Mucosa of descending colon (tissue), 3 donors: ENCODE measurements around the gene YIPF2. TPM values are rescaled to one million over a fixed set of nuclear protein-coding genes. Genes with fewer than 3 reads are reported as not detected.
"Not testable (repeated sequence)": the region's sequence is repeated elsewhere in the genome, so short reads cannot be mapped to it uniquely, and the experiment has no call there.

Experiments
- ATAC-seq: fragments of 200-7000 bp; cut with Tn5 transposase; one replicate; pipeline ENCODE4 v1.9.1; 2020; ENCODE audit warnings: mild to moderate bottlenecking, moderate library complexity
- DNase-seq, 3 donors: peaks; one replicate each; pipeline ENCODE4 v3.0.0-alpha.2; 2020
- H3K36me3 ChIP-seq: fragments of 200-600 bp; one replicate; pipeline ENCODE4 v1.8.0; 2021; ENCODE audit warnings: low read depth, mild to moderate bottlenecking
- H3K4me1 ChIP-seq: fragments of 200-600 bp; one replicate; pipeline ENCODE4 v1.8.0; 2021; ENCODE audit warnings: low read depth, mild to moderate bottlenecking
- H3K4me3 ChIP-seq: fragments of 200-600 bp; one replicate; pipeline ENCODE4 v1.8.0; 2021; ENCODE audit warnings: mild to moderate bottlenecking
- H3K9me3 ChIP-seq: fragments of 200-600 bp; one replicate; pipeline ENCODE4 v1.8.0; 2021; ENCODE audit warnings: mild to moderate bottlenecking
- CTCF ChIP-seq: fragments of 200-600 bp; IDR thresholded peaks from one replicate; pipeline ENCODE4 v1.8.0; 2022; ENCODE audit warnings: antibody characterized with exemption, mild to moderate bottlenecking
- intact Hi-C, 2 donors: fragments of 100-400 bp; cut with DNase I in 1 of 2; cut with micrococcal nuclease in 1 of 2; formaldehyde crosslinking; loops; one replicate each; pipeline versions ENCODE4 v1.11.0 to v1.11.1; 2022; cut with DNase I, micrococcal nuclease
- total RNA-seq, 3 donors: library from RNA; stranded (reverse); fragmentation: NEBNext Ultra II Directional in 2 of 3; extraction: Animal tissue kit (Norgen Biotek cat#: 25700) in 2 of 3; gene quantifications; one replicate each; pipeline versions ENCODE4 v1.2.1 to v1.2.4, GENCODE V29; 2021 to 2023
- donor health status: DM: no; HTN: no; CAD: no; lungs with moderate emphysema.
- donor health status: DM: no; HTN: no; CAD: no.
- donor health status: DM: no; HTN: yes; CAD: no.

YIPF2 gene
- total RNA-seq, 3 donors from 2014 or later = 34.0 to 55.8 (median 55.2) TPM

GRCh38 chr19:10884274-10884673 is 44.2 kb downstream of the YIPF2 start:
- intact Hi-C loops = no loop called here
- ATAC-seq = no peak
- no peak overlapping the region for H3K4me3 ChIP-seq
- no peak for DNase-seq
- TF ChIP-seq CTCF = no peak
- H3K4me1 ChIP-seq = peaks cover 2% of the 10 kb centered on the region
- H3K36me3 ChIP-seq = no peaks in the 10 kb centered on the region
- H3K9me3 ChIP-seq = no peaks in the 10 kb centered on the region

GRCh38 chr19:10882108-10882457 is 46.4 kb downstream of the YIPF2 start:
- no peak for TF ChIP-seq CTCF
- Histone ChIP-seq H3K4me1 (peaks cover 11% of the 10 kb centered on the region), H3K4me3 (no peak overlapping the region), H3K9me3 (no peaks in the 10 kb centered on the region), H3K36me3 (no peaks in the 10 kb centered on the region)
- no peak for DNase-seq
- no peak for ATAC-seq
- intact Hi-C loops = no loop called here

GRCh38 chr19:10881403-10882107 is 46.9 kb downstream of the YIPF2 start:
- no peak for TF ChIP-seq CTCF
- DNase-seq = no peak
- Histone ChIP-seq H3K36me3 (no peaks in the 10 kb centered on the region), H3K4me3 (no peak overlapping the region), H3K4me1 (peaks cover 12% of the 10 kb centered on the region), H3K9me3 (no peaks in the 10 kb centered on the region)
- intact Hi-C loops = no loop called here
- ATAC-seq = no peak

GRCh38 chr19:10878253-10878652 is 50.2 kb downstream of the YIPF2 start:
- H3K36me3 ChIP-seq = no peaks in the 10 kb centered on the region
- H3K4me1 ChIP-seq = peaks cover 19% of the 10 kb centered on the region
- DNase-seq (no peak), ATAC-seq (no peak)
- no peak overlapping the region for H3K4me3 ChIP-seq
- TF ChIP-seq CTCF = no peak
- H3K9me3 ChIP-seq = no peaks in the 10 kb centered on the region
- intact Hi-C loops = no loop called here

- H3K9me3 ChIP-seq, intact Hi-C loops, ATAC-seq, DNase-seq, H3K4me3 ChIP-seq, H3K36me3 ChIP-seq: not testable (repeated sequence)
- peaks cover 22% of the 10 kb centered on the region for H3K4me1 ChIP-seq
Measured at GRCh38 chr19:10877608-10878007, 50.8 kb downstream of the YIPF2 start.

- TF ChIP-seq CTCF = no peak
- Histone ChIP-seq H3K36me3 (no peaks in the 10 kb centered on the region), H3K9me3 (no peaks in the 10 kb centered on the region), H3K4me1 (peaks cover 22% of the 10 kb centered on the region), H3K4me3 (no peak overlapping the region)
- intact Hi-C loops = no loop called here
- ATAC-seq = no peak
- DNase-seq = no peak
Measured at GRCh38 chr19:10876459-10877240, 51.8 kb downstream of the YIPF2 start.
